ENCODE data around the gene SERP2.

DNA sequence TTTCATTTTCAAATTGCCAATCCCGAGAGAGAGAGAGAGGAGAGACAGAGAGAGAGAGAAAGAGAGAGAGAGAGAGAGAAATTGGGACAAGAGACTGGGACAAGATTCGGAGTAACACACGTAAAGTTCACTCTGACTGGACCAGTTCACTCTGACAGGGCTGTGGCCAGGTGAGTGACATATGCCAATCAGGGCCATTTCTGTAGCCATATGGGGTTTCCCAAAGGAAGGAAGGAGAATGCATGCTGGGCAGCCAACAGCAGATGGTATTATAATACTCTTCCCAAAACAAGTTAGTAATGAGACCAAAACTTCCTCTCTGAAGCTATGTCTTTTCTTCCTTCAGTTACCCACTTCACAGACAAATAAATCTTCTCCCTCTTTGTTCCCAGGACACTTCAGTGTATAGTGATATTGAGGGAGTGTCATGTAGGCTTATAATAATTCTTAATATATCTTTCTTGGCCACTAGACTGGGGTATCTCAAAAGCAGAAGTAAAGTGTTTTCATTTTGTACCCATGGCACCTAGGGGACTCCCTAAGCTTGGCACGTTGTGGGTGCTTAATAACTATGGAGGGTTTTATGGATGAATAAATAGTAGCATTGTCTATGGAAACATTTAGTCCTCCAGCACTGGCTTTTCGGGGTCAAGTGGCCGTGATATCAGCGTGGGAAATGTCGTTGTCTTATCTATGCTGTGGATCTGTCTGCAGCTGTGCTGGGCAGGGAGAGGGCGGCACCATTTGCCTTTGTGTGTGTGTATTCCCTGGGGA, 51.6 kb downstream of the SERP2 start:
- no peak for TF ChIP-seq POLR2A (IDR thresholded peaks at IDR 0.05)
- no peak for TF ChIP-seq EP300 (IDR thresholded peaks at IDR 0.05)
- no peak for TF ChIP-seq CTCF (IDR thresholded peaks at IDR 0.05)
- no peak for TF ChIP-seq POLR2AphosphoS5 (IDR thresholded peaks at IDR 0.05)
